Epithelial cell of proximal tubule (primary cell): ENCODE measurements around the gene SLC9A9. TPM values are rescaled to one million over a fixed set of nuclear protein-coding genes. Genes with fewer than 3 reads are reported as not detected.

Experiments used
- DNase-seq: peaks from one replicate; pipeline ENCODE4 v3.0.0-alpha.2; 2011; ENCODE audit warnings: low read depth
- H3K4me3 ChIP-seq: 2 replicates; pipeline ENCODE4 v1.5.1; 2011; ENCODE audit warnings: low read depth, mild to moderate bottlenecking, low read length
- CTCF ChIP-seq: conservative IDR thresholded peaks from 2 replicates; pipeline ENCODE4 v1.5.1; 2012; ENCODE audit warnings: low read depth, mild to moderate bottlenecking, low read length
- total RNA-seq: library from RNA; depleted of rRNA; stranded (reverse); fragments of >200 nt; gene quantifications from 2 replicates; pipeline ENCODE4 v1.2.3, GENCODE V29; 2015

The SLC9A9 gene
- total RNA-seq, 1 donor from 2014 or later: 0.17 TPM

- H3K4me3 ChIP-seq: no peak overlapping the region
- DNase-seq: no peak
- TF ChIP-seq CTCF: no peak
These were observed 486.7 kb downstream of the SLC9A9 start for GRCh38 chr3:143361589-143361988.

GRCh38 chr3:143360244-143360643, 488.0 kb downstream of the SLC9A9 start:
- no peak for DNase-seq
- H3K4me3 ChIP-seq: no peak overlapping the region
- TF ChIP-seq CTCF: no peak

- H3K4me3 ChIP-seq: no peak overlapping the region
- no peak for TF ChIP-seq CTCF
- no peak for DNase-seq
These were observed 489.3 kb downstream of the SLC9A9 start for GRCh38 chr3:143358793-143359491.

- DNase-seq: no peak
- H3K4me3 ChIP-seq: no peak overlapping the region
These were observed 490.0 kb downstream of the SLC9A9 start for GRCh38 chr3:143358155-143358792.

GRCh38 chr3:143357700-143358099, 490.6 kb downstream of the SLC9A9 start:
- H3K4me3 ChIP-seq: no peak overlapping the region
- TF ChIP-seq CTCF: no peak
- no peak for DNase-seq

More at GRCh38 chr3:143358155-143358792, 490.0 kb downstream of the SLC9A9 start:
- TF ChIP-seq CTCF: no peak

- no peak for TF ChIP-seq CTCF
- DNase-seq: no peak
- no peak overlapping the region for H3K4me3 ChIP-seq
These were observed 491.4 kb downstream of the SLC9A9 start for GRCh38 chr3:143356839-143357238.

- no peak for TF ChIP-seq CTCF
These were observed 493.9 kb downstream of the SLC9A9 start for GRCh38 chr3:143354342-143354741.

More at GRCh38 chr3:143354342-143354741, 493.9 kb downstream of the SLC9A9 start:
- no peak for DNase-seq
- no peak overlapping the region for H3K4me3 ChIP-seq
